ENCODE results near the gene EXOSC9.

EXOSC9 gene

GRCh38 chr4:121801715-121802075 is 572 bp downstream of the EXOSC9 start:
- no peak for ATAC-seq
- DNase-seq, result no peak
- H3K27ac Mint-ChIP-seq, result peak overlapping the region; percentile 95 to 98
- peaks cover 49% of the 10 kb centered on the region for H3K4me1 Mint-ChIP-seq
- peak overlapping the region; percentile 82 to 90 for H3K4me3 Mint-ChIP-seq
- H3K27me3 Mint-ChIP-seq, result no peaks in the 10 kb centered on the region
- no peaks in the 10 kb centered on the region for H3K9me3 Mint-ChIP-seq

- ATAC-seq (no peak), DNase-seq (no peak)
- no peak overlapping the region for H3K4me3 Mint-ChIP-seq
- H3K4me1 Mint-ChIP-seq, result peaks cover 29% of the 10 kb centered on the region
- H3K9me3 Mint-ChIP-seq, result no peaks in the 10 kb centered on the region
- H3K27ac Mint-ChIP-seq, result no peak overlapping the region
- no peaks in the 10 kb centered on the region for H3K27me3 Mint-ChIP-seq
These were observed 5.3 kb downstream of the EXOSC9 start for GRCh38 chr4:121806411-121806810.

- ATAC-seq, result peak; percentile 79
- Mint-ChIP-seq H3K27ac (no peak overlapping the region), H3K9me3 (no peaks in the 10 kb centered on the region), H3K27me3 (no peaks in the 10 kb centered on the region), H3K4me1 (peaks cover 18% of the 10 kb centered on the region), H3K4me3 (no peak overlapping the region)
- no peak for DNase-seq
These were observed 10.0 kb downstream of the EXOSC9 start for GRCh38 chr4:121811122-121811521.

- ATAC-seq (no peak), DNase-seq (no peak)
- Mint-ChIP-seq H3K4me1 (peaks cover 23% of the 10 kb centered on the region), H3K27me3 (no peaks in the 10 kb centered on the region), H3K27ac (no peak overlapping the region), H3K4me3 (no peak overlapping the region), H3K9me3 (no peaks in the 10 kb centered on the region)
These were observed 13.6 kb downstream of the EXOSC9 start for GRCh38 chr4:121814756-121815155.

- DNase-seq (no peak), ATAC-seq (no peak)
- no peaks in the 10 kb centered on the region for H3K27me3 Mint-ChIP-seq
- H3K4me3 Mint-ChIP-seq, result no peak overlapping the region
- H3K4me1 Mint-ChIP-seq, result peaks cover 23% of the 10 kb centered on the region
- H3K9me3 Mint-ChIP-seq, result no peaks in the 10 kb centered on the region
- no peak overlapping the region for H3K27ac Mint-ChIP-seq
These were observed 15.9 kb downstream of the EXOSC9 start for GRCh38 chr4:121817006-121817405.

GRCh38 chr4:121817701-121818100 is 16.6 kb downstream of the EXOSC9 start:
- H3K4me1 Mint-ChIP-seq, result peaks cover 28% of the 10 kb centered on the region
- no peaks in the 10 kb centered on the region for H3K9me3 Mint-ChIP-seq
- no peak for DNase-seq
- no peak for ATAC-seq
- H3K27me3 Mint-ChIP-seq, result no peaks in the 10 kb centered on the region
- H3K27ac Mint-ChIP-seq, result peak overlapping the region in 1 of 2 donors; percentile 29
- no peak overlapping the region for H3K4me3 Mint-ChIP-seq

- Mint-ChIP-seq H3K4me3 (no peak overlapping the region), H3K27ac (peak overlapping the region in 1 of 2 donors; percentile 29)
These were observed 17.1 kb downstream of the EXOSC9 start for GRCh38 chr4:121818215-121818614.

GRCh38 chr4:121819216-121819965 is 18.3 kb downstream of the EXOSC9 start:
- ATAC-seq, result no peak
- H3K9me3 Mint-ChIP-seq, result no peaks in the 10 kb centered on the region
- H3K27ac Mint-ChIP-seq, result peak overlapping the region in 1 of 2 donors; percentile 12
- DNase-seq, result no peak
- H3K4me1 Mint-ChIP-seq, result peaks cover 17% of the 10 kb centered on the region
- no peaks in the 10 kb centered on the region for H3K27me3 Mint-ChIP-seq
- H3K4me3 Mint-ChIP-seq, result no peak overlapping the region

More at GRCh38 chr4:121818215-121818614, 17.1 kb downstream of the EXOSC9 start:
- ATAC-seq, result no peak
- Mint-ChIP-seq H3K9me3 (no peaks in the 10 kb centered on the region), H3K4me1 (peaks cover 24% of the 10 kb centered on the region), H3K27me3 (no peaks in the 10 kb centered on the region)
- DNase-seq, result no peak

GRCh38 chr4:121822047-121822446 is 20.9 kb downstream of the EXOSC9 start:
- no peak for ATAC-seq
- DNase-seq, result no peak
- H3K27ac Mint-ChIP-seq, result no peak overlapping the region
- H3K27me3 Mint-ChIP-seq, result no peaks in the 10 kb centered on the region
- H3K4me1 Mint-ChIP-seq, result peaks cover 17% of the 10 kb centered on the region
- peak overlapping the region; percentile 95 to 96 for H3K4me3 Mint-ChIP-seq
- no peaks in the 10 kb centered on the region for H3K9me3 Mint-ChIP-seq

- Mint-ChIP-seq H3K9me3 (no peaks in the 10 kb centered on the region), H3K27me3 (no peaks in the 10 kb centered on the region), H3K4me3 (peak overlapping the region; percentile 95 to 96), H3K4me1 (peaks cover 12% of the 10 kb centered on the region), H3K27ac (peak overlapping the region; percentile 93 to 98)
- ATAC-seq (peak; percentile 51), DNase-seq (peak; percentile 36 to 42)
These were observed 21.8 kb downstream of the EXOSC9 start for GRCh38 chr4:121822796-121823504.

GRCh38 chr4:121823505-121824170 is 22.5 kb downstream of the EXOSC9 start, which contains the start of gene CCNA2:
TSS of gene CCNA2 (minus strand) at chr4:121823883. CDS start at chr4:121823628, 255 bp downstream.
- ATAC-seq, result peak; percentile 96

GRCh38 chr4:121824171-121824527 is 23.0 kb downstream of the EXOSC9 start:
- ATAC-seq (no peak), DNase-seq (no peak)
- Mint-ChIP-seq H3K9me3 (no peaks in the 10 kb centered on the region), H3K4me1 (peaks cover 7% of the 10 kb centered on the region), H3K4me3 (peak overlapping the region; percentile 95 to 96), H3K27ac (peak overlapping the region; percentile 89 to 98), H3K27me3 (no peaks in the 10 kb centered on the region)

More at GRCh38 chr4:121823505-121824170, 22.5 kb downstream of the EXOSC9 start, which contains the start of gene CCNA2:
- Mint-ChIP-seq H3K27ac (peak within 1 kb of the TSS; percentile 93 to 98), H3K4me3 (peak within 1 kb of the TSS; percentile 95 to 96), H3K9me3 (no peaks in the 10 kb centered on the region), H3K4me1 (peaks cover 11% of the 10 kb centered on the region), H3K27me3 (no peaks in the 10 kb centered on the region)
- peak; percentile 91 to 96 for DNase-seq

GRCh38 chr4:121824950-121825349 is 23.8 kb downstream of the EXOSC9 start:
- Mint-ChIP-seq H3K4me3 (peak overlapping the region in 1 of 2 donors; percentile 32), H3K9me3 (no peaks in the 10 kb centered on the region), H3K27ac (no peak overlapping the region), H3K27me3 (no peaks in the 10 kb centered on the region), H3K4me1 (peaks cover 5% of the 10 kb centered on the region)
- ATAC-seq (no peak), DNase-seq (no peak)

GRCh38 chr4:121827853-121828252 is 26.7 kb downstream of the EXOSC9 start:
- H3K27me3 Mint-ChIP-seq, result no peaks in the 10 kb centered on the region
- no peaks in the 10 kb centered on the region for H3K4me1 Mint-ChIP-seq
- DNase-seq (no peak), ATAC-seq (no peak)
- H3K9me3 Mint-ChIP-seq, result no peaks in the 10 kb centered on the region
- H3K27ac Mint-ChIP-seq, result no peak overlapping the region
- H3K4me3 Mint-ChIP-seq, result no peak overlapping the region

- Mint-ChIP-seq H3K9me3 (no peaks in the 10 kb centered on the region), H3K27me3 (no peaks in the 10 kb centered on the region), H3K4me3 (no peak overlapping the region), H3K27ac (no peak overlapping the region), H3K4me1 (no peaks in the 10 kb centered on the region)
- no peak for ATAC-seq
- no peak for DNase-seq
These were observed 28.4 kb downstream of the EXOSC9 start for GRCh38 chr4:121829511-121829910.

- H3K9me3 Mint-ChIP-seq, result no peaks in the 10 kb centered on the region
- H3K27me3 Mint-ChIP-seq, result no peaks in the 10 kb centered on the region
- ATAC-seq (no peak), DNase-seq (no peak)
- no peaks in the 10 kb centered on the region for H3K4me1 Mint-ChIP-seq
- H3K4me3 Mint-ChIP-seq, result no peak overlapping the region
- no peak overlapping the region for H3K27ac Mint-ChIP-seq
These were observed 37.0 kb downstream of the EXOSC9 start for GRCh38 chr4:121838136-121838535.

Data from stimulated activated naive CD8-positive, alpha-beta T cell treated with anti-CD3 and anti-CD28 coated beads, Interleukin-15, amount 100 ng/mL, for 72 hours (primary cell).